IMR-90 (cell line): ENCODE results near the gene TEDC1. TPM values are rescaled to one million over a fixed set of nuclear protein-coding genes. Genes with fewer than 3 reads are reported as not detected.

Experiments
- ATAC-seq: fragments of 200-7000 bp; cut with Tn5 transposase; 2 replicates; pipeline ENCODE4 v1.9.1; 2020; ENCODE audit warnings: low read depth, mild to moderate bottlenecking, moderate library complexity
- BruUV-seq: library from RNA; stranded (reverse); fragments of 400-500 nt; replicated peaks from 2 replicates; lab custom pipeline; 2021; lab: Mats Ljungman, UMichigan
- CTCF ChIA-PET: fragments of 300-600 bp; formaldehyde crosslinking; extraction: SDS; loops from one replicate; lab custom pipeline; 2021; ENCODE audit warnings: antibody characterized with exemption; lab: Yijun Ruan, JAX
- POLR2A ChIA-PET: fragments of 300-600 bp; sonication (Branson Sonifier 250); formaldehyde crosslinking; loops from one replicate; lab custom pipeline; 2022; ENCODE audit warnings: antibody characterized with exemption; ENCODE audit not compliant: unreplicated experiment; lab: Charles Lee
- DNase-seq: peaks from one replicate; pipeline ENCODE4 v3.0.0; 2013
- H2AFZ ChIP-seq: replicated peaks from 2 replicates; pipeline ENCODE3; 2013; ENCODE audit warnings: low read length, mild to moderate bottlenecking; ENCODE audit not compliant: poor library complexity
- H2AK5ac ChIP-seq: 2 replicates; pipeline ENCODE4 v1.6.1; 2013; ENCODE audit warnings: low read depth, low read length, inconsistent platforms
- H2AK9ac ChIP-seq: replicated peaks from 2 replicates; pipeline ENCODE3; 2013; ENCODE audit warnings: mild to moderate bottlenecking, low read depth, low read length, moderate library complexity; ENCODE audit not compliant: poor library complexity
- H2BK120ac ChIP-seq: 2 replicates; pipeline ENCODE4 v1.6.1; 2013; ENCODE audit warnings: low read depth, low read length, inconsistent platforms
- H2BK15ac ChIP-seq: 3 replicates; pipeline ENCODE4 v1.6.1; 2013; ENCODE audit warnings: low read depth, low read length, inconsistent platforms
- H2BK20ac ChIP-seq: 2 replicates; pipeline ENCODE4 v1.6.1; 2013; ENCODE audit warnings: low read depth, mild to moderate bottlenecking, inconsistent platforms, low read length, moderate library complexity
- H2BK5ac ChIP-seq: 2 replicates; pipeline ENCODE4 v1.6.1; 2013; ENCODE audit warnings: mild to moderate bottlenecking, low read depth, low read length, inconsistent platforms; ENCODE audit not compliant: poor library complexity, severe bottlenecking
- H3K14ac ChIP-seq: replicated peaks from 2 replicates; pipeline ENCODE4 v1.6.1; 2013; ENCODE audit warnings: low read depth, low read length, inconsistent platforms
- H3K18ac ChIP-seq: 2 replicates; pipeline ENCODE4 v1.6.1; 2013; ENCODE audit warnings: low read depth, low read length, control low read depth
- H3K23ac ChIP-seq: 2 replicates; pipeline ENCODE4 v1.6.1; 2013; ENCODE audit warnings: low read depth, low read length, inconsistent platforms
- H3K27ac ChIP-seq: 2 replicates; pipeline ENCODE4 v1.5.1; 2013; ENCODE audit warnings: mild to moderate bottlenecking, control low read depth, low read length; ENCODE audit not compliant: insufficient read depth
- H3K27me3 ChIP-seq: 2 replicates; pipeline ENCODE4 v1.6.1; 2013; ENCODE audit warnings: low read length; ENCODE audit not compliant: control insufficient read depth, insufficient read depth
- H3K36me3 ChIP-seq: 2 replicates; pipeline ENCODE4 v1.6.1; 2013; ENCODE audit warnings: low read length, mixed read lengths; ENCODE audit not compliant: control insufficient read depth, insufficient read depth
- H3K4ac ChIP-seq: 2 replicates; pipeline ENCODE4 v1.6.1; 2013; ENCODE audit warnings: low read depth, low read length, inconsistent platforms
- H3K4me1 ChIP-seq: 2 replicates; pipeline ENCODE4 v1.6.1; 2013; ENCODE audit warnings: low read length, mixed read lengths; ENCODE audit not compliant: control insufficient read depth, insufficient read depth
- H3K4me2 ChIP-seq: 2 replicates; pipeline ENCODE4 v1.6.1; 2013; ENCODE audit warnings: low read depth, mild to moderate bottlenecking, control low read depth, low read length, moderate library complexity
- H3K4me3 ChIP-seq: 2 replicates; pipeline ENCODE4 v1.5.1; 2013; ENCODE audit warnings: low read depth, mild to moderate bottlenecking, control low read depth, low read length, moderate library complexity; ENCODE audit not compliant: insufficient read depth
- H3K56ac ChIP-seq: 2 replicates; pipeline ENCODE4 v1.6.1; 2013; ENCODE audit warnings: low read length, inconsistent platforms; ENCODE audit not compliant: insufficient read depth; ENCODE audit errors: extremely low read depth
- H3K79me1 ChIP-seq, 2 experiments: 2 replicates each; pipeline ENCODE4 v1.6.1; 2013; ENCODE audit warnings: low read length in 2 of 2, inconsistent platforms in 1 of 2, low read depth in 1 of 2
- H3K9ac ChIP-seq: 2 replicates; pipeline ENCODE4 v1.6.1; 2013; ENCODE audit warnings: low read depth, low read length, control low read depth
- H3K9me1 ChIP-seq: 2 replicates; pipeline ENCODE4 v1.6.1; 2013; ENCODE audit warnings: low read length, inconsistent platforms; ENCODE audit not compliant: insufficient read depth
- H3K9me3 ChIP-seq: 2 replicates; pipeline ENCODE4 v1.6.1; 2013; ENCODE audit warnings: low read length; ENCODE audit not compliant: control insufficient read depth, insufficient read depth
- H4K20me1 ChIP-seq: 2 replicates; pipeline ENCODE4 v1.6.1; 2013; ENCODE audit warnings: low read length, inconsistent platforms; ENCODE audit not compliant: insufficient read depth
- H4K5ac ChIP-seq: 2 replicates; pipeline ENCODE4 v1.6.1; 2013; ENCODE audit warnings: mild to moderate bottlenecking, low read depth, low read length, control low read depth
- H4K8ac ChIP-seq, 2 experiments: 2 replicates each; pipeline ENCODE4 v1.6.1; 2013; ENCODE audit warnings: low read depth in 2 of 2, low read length in 2 of 2, control low read depth in 1 of 2, inconsistent platforms in 1 of 2
- H4K91ac ChIP-seq: 2 replicates; pipeline ENCODE4 v1.6.1; 2013; ENCODE audit warnings: low read depth, low read length, inconsistent platforms; ENCODE audit not compliant: insufficient read depth
- BHLHE40 ChIP-seq: fragments of 150-350 bp; IDR thresholded peaks from 2 replicates; pipeline ENCODE4 v1.6.1; 2016; ENCODE audit warnings: mild to moderate bottlenecking, low read depth, low read length
- MAFK ChIP-seq: IDR thresholded peaks from 2 replicates; pipeline ENCODE4 v1.6.1; 2012; ENCODE audit warnings: low read depth, low read length, improper control_type of control experiment
- MAZ ChIP-seq: IDR thresholded peaks from 2 replicates; pipeline ENCODE4 v1.6.1; 2012; ENCODE audit warnings: low read depth, mild to moderate bottlenecking, low read length, improper control_type of control experiment, moderate library complexity, borderline replicate concordance
- MXI1 ChIP-seq: IDR thresholded peaks from 2 replicates; pipeline ENCODE4 v1.6.1; 2012; ENCODE audit warnings: low read depth, mild to moderate bottlenecking, low read length, moderate library complexity, borderline replicate concordance
- RAD21 ChIP-seq: IDR thresholded peaks from 2 replicates; pipeline ENCODE4 v1.6.1; 2012; ENCODE audit warnings: low read length, improper control_type of control experiment
- RCOR1 ChIP-seq: IDR thresholded peaks from 2 replicates; pipeline ENCODE4 v1.6.1; 2012; ENCODE audit warnings: mild to moderate bottlenecking, low read length, improper control_type of control experiment; ENCODE audit not compliant: insufficient replicate concordance
- RFX5 ChIP-seq: IDR thresholded peaks from 2 replicates; pipeline ENCODE4 v1.8.0; 2012; ENCODE audit warnings: low read depth, mild to moderate bottlenecking, low read length, moderate library complexity
- WGBS, 2 experiments: methylation state at CpG; one replicate each; pipeline versions ENCODE4 v1.1.5 to v1.1.7; 2013; ENCODE audit warnings: missing lambda C conversion rate in 2 of 2; ENCODE audit not compliant: insufficient read length in 1 of 2; ENCODE audit errors: extremely low coverage in 2 of 2; 5-methylcytosine and 5-hydroxymethylcytosine counted together
- dilution Hi-C: fragments of 300-500 bp; cut with HindIII; formaldehyde crosslinking; loops from one replicate; pipeline ENCODE4 v1.14.3; 2018; ENCODE audit warnings: low sequenced_read_pairs; ENCODE audit not compliant: unreplicated experiment
- in situ Hi-C: fragments of 300-500 bp; cut with MboI; formaldehyde crosslinking; loops from 3 replicates; pipeline ENCODE4 v1.14.3; 2019; ENCODE audit warnings: low sequenced_read_pairs, inconsistent platforms, mixed read lengths
- intact Hi-C: fragments of 100-400 bp; cut with micrococcal nuclease; formaldehyde crosslinking; loops from 2 replicates; pipeline ENCODE4 v1.10.0; 2022
- polyA plus RNA-seq, 3 experiments: library from polyadenylated mRNA; depleted of rRNA; stranded (reverse); fragments of >200 nt; gene quantifications; 2 replicates each; pipeline ENCODE4 v1.2.3, GENCODE V29; 2012; ENCODE audit warnings: low replicate concordance in 1 of 3
- total RNA-seq: library from RNA; depleted of rRNA; stranded (reverse); fragments of >200 nt; gene quantifications from 2 replicates; pipeline ENCODE4 v1.2.3, GENCODE V29; 2012
- TF ChIP-seq, protein P1 (sequence below): fragments of 150-350 bp; IDR thresholded peaks from 2 replicates; pipeline ENCODE4 v1.6.1; 2017; ENCODE audit warnings: mild to moderate bottlenecking, antibody characterized with exemption, low read length, low read depth
- TF ChIP-seq, protein P2 (sequence below): conservative IDR thresholded peaks from 2 replicates; pipeline ENCODE4 v1.5.1; 2012; ENCODE audit warnings: mild to moderate bottlenecking, low read depth, low read length, improper control_type of control experiment

Gene TEDC1
- total and polyA plus RNA-seq, 2 of the 4 experiments (the other 2 are of a cell fraction), result 5.7 to 6.4 TPM

DNA sequence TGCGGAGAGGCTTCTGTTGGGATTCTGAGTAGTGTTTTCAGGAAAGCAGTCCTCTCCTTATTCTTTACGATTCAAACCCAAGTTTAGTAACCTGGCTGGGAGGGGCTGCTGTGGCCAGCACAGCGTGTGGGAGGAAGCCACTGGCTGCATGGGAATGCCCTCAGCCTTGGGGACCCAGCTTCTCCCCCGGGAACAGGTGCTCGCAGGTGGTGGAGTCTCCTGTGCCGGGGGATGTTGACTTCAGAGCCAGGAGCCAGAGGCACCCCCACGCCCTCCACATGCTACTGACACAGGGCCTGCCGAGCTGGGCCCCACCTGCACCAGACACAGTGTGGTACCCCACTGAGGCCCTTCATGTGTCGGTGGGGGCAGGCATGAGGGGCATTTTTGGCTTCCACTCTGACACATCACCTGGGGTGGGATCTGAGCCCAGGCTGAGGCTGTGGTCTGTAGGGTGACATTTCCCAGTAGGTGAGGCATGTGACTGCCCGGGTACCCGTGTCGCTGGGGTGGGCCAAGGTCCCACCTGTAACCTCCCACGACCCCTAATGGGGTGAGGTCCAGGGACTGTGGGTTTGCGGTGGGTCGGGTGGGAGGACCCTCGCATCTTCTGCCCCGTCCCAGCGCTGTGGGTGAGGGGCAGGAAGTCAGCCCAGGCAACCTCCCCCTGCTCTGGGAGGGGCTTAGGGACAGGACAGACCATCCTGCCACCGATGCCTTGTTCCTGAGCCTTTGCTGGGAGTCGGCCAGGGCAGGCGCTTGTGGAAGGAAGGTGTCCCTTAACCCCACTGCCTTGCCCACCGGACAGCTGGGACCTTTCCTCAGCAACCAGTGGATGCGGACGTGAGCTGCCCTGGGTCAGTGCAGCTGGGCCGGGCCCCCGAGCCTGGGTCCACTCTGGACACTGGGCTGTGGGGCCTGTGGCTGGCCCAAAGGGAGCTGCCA, 44.9 kb upstream of the TEDC1 start:
- dilution Hi-C loops, result no loop called here
- no peak for DNase-seq
- in situ Hi-C loops, result no loop called here
- peaks cover 27% of the 10 kb centered on the region for H3K36me3 ChIP-seq
- H3K56ac ChIP-seq, result no peak overlapping the region
- no peaks in the 10 kb centered on the region for H3K9me1 ChIP-seq
- no peak overlapping the region for H3K4ac ChIP-seq
- H3K14ac ChIP-seq, result no peak overlapping the region
- ChIA-PET POLR2A (no interaction called here), CTCF (no interaction called here)
- H3K79me1 ChIP-seq, result peaks cover 5 to 41% of the 10 kb centered on the region in 2 experiments; a peak in 3 of 4 replicates
- peaks cover 31% of the 10 kb centered on the region for H4K20me1 ChIP-seq
- H2BK15ac ChIP-seq, result no peak overlapping the region
- no peak for ATAC-seq
- H3K9me3 ChIP-seq, result no peaks in the 10 kb centered on the region
- H3K23ac ChIP-seq, result no peak overlapping the region
- no peaks in the 10 kb centered on the region for H3K4me1 ChIP-seq
- no peak overlapping the region for H4K91ac ChIP-seq
- H3K27me3 ChIP-seq, result no peaks in the 10 kb centered on the region
- BruUV-seq, result no TSS peak
- intact Hi-C loops, result no loop called here
- no peak overlapping the region for H2AFZ ChIP-seq
- no peak for TF ChIP-seq MXI1
- TF ChIP-seq RFX5, result no peak
- TF ChIP-seq, protein P1, sequence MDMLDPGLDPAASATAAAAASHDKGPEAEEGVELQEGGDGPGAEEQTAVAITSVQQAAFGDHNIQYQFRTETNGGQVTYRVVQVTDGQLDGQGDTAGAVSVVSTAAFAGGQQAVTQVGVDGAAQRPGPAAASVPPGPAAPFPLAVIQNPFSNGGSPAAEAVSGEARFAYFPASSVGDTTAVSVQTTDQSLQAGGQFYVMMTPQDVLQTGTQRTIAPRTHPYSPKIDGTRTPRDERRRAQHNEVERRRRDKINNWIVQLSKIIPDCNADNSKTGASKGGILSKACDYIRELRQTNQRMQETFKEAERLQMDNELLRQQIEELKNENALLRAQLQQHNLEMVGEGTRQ, result no peak
- TF ChIP-seq, protein P2, sequence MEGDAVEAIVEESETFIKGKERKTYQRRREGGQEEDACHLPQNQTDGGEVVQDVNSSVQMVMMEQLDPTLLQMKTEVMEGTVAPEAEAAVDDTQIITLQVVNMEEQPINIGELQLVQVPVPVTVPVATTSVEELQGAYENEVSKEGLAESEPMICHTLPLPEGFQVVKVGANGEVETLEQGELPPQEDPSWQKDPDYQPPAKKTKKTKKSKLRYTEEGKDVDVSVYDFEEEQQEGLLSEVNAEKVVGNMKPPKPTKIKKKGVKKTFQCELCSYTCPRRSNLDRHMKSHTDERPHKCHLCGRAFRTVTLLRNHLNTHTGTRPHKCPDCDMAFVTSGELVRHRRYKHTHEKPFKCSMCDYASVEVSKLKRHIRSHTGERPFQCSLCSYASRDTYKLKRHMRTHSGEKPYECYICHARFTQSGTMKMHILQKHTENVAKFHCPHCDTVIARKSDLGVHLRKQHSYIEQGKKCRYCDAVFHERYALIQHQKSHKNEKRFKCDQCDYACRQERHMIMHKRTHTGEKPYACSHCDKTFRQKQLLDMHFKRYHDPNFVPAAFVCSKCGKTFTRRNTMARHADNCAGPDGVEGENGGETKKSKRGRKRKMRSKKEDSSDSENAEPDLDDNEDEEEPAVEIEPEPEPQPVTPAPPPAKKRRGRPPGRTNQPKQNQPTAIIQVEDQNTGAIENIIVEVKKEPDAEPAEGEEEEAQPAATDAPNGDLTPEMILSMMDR, result no peak
- TF ChIP-seq MAZ, result no peak
- TF ChIP-seq MAFK, result no peak
- no peak for TF ChIP-seq BHLHE40
- TF ChIP-seq RAD21, result no peak
- no peak for TF ChIP-seq RCOR1
- H3K18ac ChIP-seq, result no peak overlapping the region
- H2AK5ac ChIP-seq, result no peak overlapping the region
- no peak overlapping the region for H3K4me2 ChIP-seq
- no peak overlapping the region for H4K5ac ChIP-seq
- H2BK20ac ChIP-seq, result no peak overlapping the region
- 89% methylated on average over 3 of the region's 26 CpGs; no CpG with 5 or more reads in 1 of the 2 experiments for WGBS, 2 experiments
- H3K27ac ChIP-seq, result no peak overlapping the region
- no peak overlapping the region for H3K4me3 ChIP-seq
- H2AK9ac ChIP-seq, result no peak overlapping the region
- H3K9ac ChIP-seq, result no peak overlapping the region
- no peak overlapping the region for H4K8ac ChIP-seq
- H2BK5ac ChIP-seq, result no peak overlapping the region
- no peak overlapping the region for H2BK120ac ChIP-seq
